K562 (cell line): ENCODE data around the gene RETREG2. TPM values are rescaled to one million over a fixed set of nuclear protein-coding genes. Genes with fewer than 3 reads are reported as not detected.

Experiments used
- PRDM10 ChIP-seq: fragments of 450-650 bp; IDR thresholded peaks from 2 replicates; pipeline ENCODE4 v1.6.1; 2018; ENCODE audit not compliant: partially characterized antibody
- TEAD2 ChIP-seq: fragments of 450-650 bp; IDR thresholded peaks from 2 replicates; pipeline ENCODE4 v1.6.1; 2016; ENCODE audit warnings: missing genetic modification characterization, control low read depth, missing compliant biosample characterization
- ZNF511 ChIP-seq: sonication (generic); formaldehyde crosslinking; IDR thresholded peaks from 2 replicates; pipeline ENCODE4 v1.8.0; 2022; ENCODE audit warnings: mild to moderate bottlenecking, missing genetic modification reagents
- polyA plus RNA-seq, 8 experiments: library from polyadenylated mRNA; depleted of rRNA in 4 of 8; stranded (reverse) in 5 of 8; unstranded in 3 of 8; fragments of >200 nt; fragmentation: Nextera tagmentation in 2 of 8; fragmentation: Illumina TruSeq in 1 of 8; extraction: Ambion mirVana in 2 of 8; extraction: Trizol in 1 of 8; gene quantifications; 2 replicates each; pipeline versions ENCODE4 v1.2.1 to v1.2.3, GENCODE V29; 2011 to 2014; ENCODE audit warnings: inconsistent platforms in 1 of 8, missing spikeins in 1 of 8
- total RNA-seq, 7 experiments: library from RNA; depleted of rRNA in 6 of 7; stranded (reverse); fragments of >200 nt in 6 of 7; fragmentation: Illumina TruSeq in 2 of 7; extraction: Trizol in 2 of 7; gene quantifications; 2 replicates each; pipeline versions ENCODE4 v1.2.1 to v1.2.3, GENCODE V29; 2011 to 2021; ENCODE audit warnings: low replicate concordance in 1 of 7

Gene RETREG2
- total and polyA plus RNA-seq, 9 of the 15 experiments (the other 6 are each of a cell fraction or from before 2014, with no cell fraction given): 4.9 to 40.1 (median 19.2) TPM

GRCh38 chr2:219175928-219176817 lies 1.9 kb upstream of the RETREG2 start (continued):
- TF ChIP-seq ZNF511 (CRISPR knock-in tag) (no peak), TEAD2 (no peak), PRDM10 (peak; percentile 4)
- TF ChIP-seq, all 486 proteins: peak for 9
